Neural progenitor cell (in vitro differentiated cells): ENCODE measurements around the gene RIOK2. TPM values are rescaled to one million over a fixed set of nuclear protein-coding genes. Genes with fewer than 3 reads are reported as not detected.
A peak's percentile ranks its signal among the peaks of the same experiment; 100 is the strongest.

Source experiments
- DNase-seq: peaks from one replicate; pipeline ENCODE4 v3.0.0-alpha.2; 2016; ENCODE audit warnings: low spot score
- H2AFZ ChIP-seq: fragments of 200-600 bp; sonication (generic); replicated peaks from 2 replicates; pipeline ENCODE4 v1.6.1; 2016; ENCODE audit warnings: antibody characterized with exemption
- H3F3A ChIP-seq: fragments of 200-600 bp; sonication (generic); 2 replicates; pipeline ENCODE4 v1.6.1; 2016; ENCODE audit warnings: antibody characterized with exemption, low read depth
- H3K27ac ChIP-seq: fragments of 200-600 bp; sonication (generic); 2 replicates; pipeline ENCODE4 v1.5.1; 2016; ENCODE audit warnings: mild to moderate bottlenecking
- H3K27me3 ChIP-seq: fragments of 200-600 bp; sonication (generic); 2 replicates; pipeline ENCODE4 v1.6.1; 2016; ENCODE audit warnings: mild to moderate bottlenecking, moderate library complexity
- H3K36me3 ChIP-seq: fragments of 200-600 bp; sonication (generic); 2 replicates; pipeline ENCODE4 v1.5.1; 2016
- H3K4me1 ChIP-seq: fragments of 200-600 bp; sonication (generic); 2 replicates; pipeline ENCODE4 v1.6.1; 2016; ENCODE audit warnings: mixed run types
- H3K4me2 ChIP-seq: fragments of 200-600 bp; sonication (generic); 2 replicates; pipeline ENCODE4 v1.6.1; 2016
- H3K4me3 ChIP-seq: fragments of 200-600 bp; sonication (generic); 2 replicates; pipeline ENCODE4 v1.5.1; 2016
- H3K79me2 ChIP-seq: fragments of 200-600 bp; sonication (generic); 2 replicates; pipeline ENCODE4 v1.6.1; 2016; ENCODE audit warnings: low read depth
- H3K9ac ChIP-seq: fragments of 200-600 bp; sonication (generic); 2 replicates; pipeline ENCODE4 v1.6.1; 2016
- H3K9me3 ChIP-seq: fragments of 200-600 bp; sonication (generic); 2 replicates; pipeline ENCODE4 v1.5.1; 2016; ENCODE audit warnings: low read depth
- H4K20me1 ChIP-seq: fragments of 200-600 bp; sonication (generic); 2 replicates; pipeline ENCODE4 v1.6.1; 2016; ENCODE audit warnings: low read depth
- H3K27ac Mint-ChIP-seq: 3 replicates; pipeline ENCODE4 v1.8.0; 2021; ENCODE audit warnings: mixed read lengths
- H3K27me3 Mint-ChIP-seq: 2 replicates; pipeline ENCODE4 v1.8.0; 2022; ENCODE audit warnings: low read depth, mild to moderate bottlenecking, inconsistent platforms, moderate library complexity, mixed read lengths; ENCODE audit not compliant: insufficient read depth
- H3K36me3 Mint-ChIP-seq: 3 replicates; pipeline ENCODE4 v1.8.0; 2021; ENCODE audit warnings: mixed read lengths
- H3K4me1 Mint-ChIP-seq: 3 replicates; pipeline ENCODE4 v1.8.0; 2021; ENCODE audit warnings: mixed read lengths
- H3K4me3 Mint-ChIP-seq: 3 replicates; pipeline ENCODE4 v1.8.0; 2021; ENCODE audit warnings: mild to moderate bottlenecking, moderate library complexity, mixed read lengths
- H3K9me3 Mint-ChIP-seq: 3 replicates; pipeline ENCODE4 v1.8.0; 2020; ENCODE audit warnings: mixed read lengths
- CTCF ChIP-seq: fragments of 200-600 bp; sonication (generic); IDR thresholded peaks from 2 replicates; pipeline ENCODE4 v1.5.1; 2017; ENCODE audit warnings: antibody characterized with exemption, mild to moderate bottlenecking
- EZH2 ChIP-seq: fragments of 200-600 bp; sonication (generic); IDR thresholded peaks from 2 replicates; pipeline ENCODE4 v1.6.1; 2017; ENCODE audit warnings: antibody characterized with exemption, mild to moderate bottlenecking, moderate library complexity
- EZH2phosphoT487 ChIP-seq: fragments of 200-600 bp; sonication (generic); IDR thresholded peaks from 2 replicates; pipeline ENCODE4 v1.6.1; 2017; ENCODE audit warnings: antibody characterized with exemption
- total RNA-seq: library from RNA; depleted of rRNA; stranded (reverse); fragments of >200 nt; gene quantifications from 2 replicates; pipeline ENCODE4 v1.2.3, GENCODE V29; 2015; ENCODE audit warnings: low replicate concordance

Gene RIOK2
- total RNA-seq, 1 donor from 2014 or later = 33.1 TPM

- H2AFZ ChIP-seq = no peak overlapping the region
- Mint-ChIP-seq H3K4me1 (peaks cover 4% of the 10 kb centered on the region), H3K4me3 (no peak overlapping the region), H3K27ac (no peak overlapping the region), H3K27me3 (no peaks in the 10 kb centered on the region), H3K9me3 (peaks cover 13% of the 10 kb centered on the region), H3K36me3 (peaks cover 48% of the 10 kb centered on the region)
- TF ChIP-seq EZH2phosphoT487 (no peak), EZH2 (no peak), CTCF (no peak)
- H3K4me1 ChIP-seq = peaks cover 25% of the 10 kb centered on the region
- no peak overlapping the region for H3K27ac ChIP-seq
- no peak overlapping the region for H3K9ac ChIP-seq
- H3K4me3 ChIP-seq = no peak overlapping the region
- peaks cover 12% of the 10 kb centered on the region for H4K20me1 ChIP-seq
- peaks cover 23% of the 10 kb centered on the region for H3K36me3 ChIP-seq
- H3F3A ChIP-seq = peaks cover 11% of the 10 kb centered on the region
- DNase-seq = no peak
- H3K9me3 ChIP-seq = no peaks in the 10 kb centered on the region
- H3K79me2 ChIP-seq = peaks cover 53% of the 10 kb centered on the region
- no peak overlapping the region for H3K4me2 ChIP-seq
- no peaks in the 10 kb centered on the region for H3K27me3 ChIP-seq
Measured at GRCh38 chr5:97125125-97125683, 57.8 kb downstream of the RIOK2 start.

GRCh38 chr5:97124335-97124734 is 58.7 kb downstream of the RIOK2 start:
- Histone ChIP-seq H3K9ac (no peak overlapping the region), H4K20me1 (peaks cover 10% of the 10 kb centered on the region), H3K27me3 (no peaks in the 10 kb centered on the region), H3F3A (peaks cover 11% of the 10 kb centered on the region), H3K4me2 (no peak overlapping the region), H2AFZ (no peak overlapping the region), H3K9me3 (no peaks in the 10 kb centered on the region), H3K4me3 (no peak overlapping the region), H3K36me3 (peaks cover 24% of the 10 kb centered on the region), H3K27ac (no peak overlapping the region), H3K79me2 (peaks cover 49% of the 10 kb centered on the region), H3K4me1 (peaks cover 21% of the 10 kb centered on the region)
- H3K9me3 Mint-ChIP-seq = peaks cover 12% of the 10 kb centered on the region
- H3K36me3 Mint-ChIP-seq = peaks cover 45% of the 10 kb centered on the region
- H3K27me3 Mint-ChIP-seq = no peaks in the 10 kb centered on the region
- no peak for DNase-seq
- TF ChIP-seq EZH2 (no peak), CTCF (no peak), EZH2phosphoT487 (no peak)
- peaks cover 4% of the 10 kb centered on the region for H3K4me1 Mint-ChIP-seq
- H3K4me3 Mint-ChIP-seq = no peak overlapping the region
- H3K27ac Mint-ChIP-seq = no peak overlapping the region

- Histone ChIP-seq H2AFZ (no peak overlapping the region), H3K9ac (no peak overlapping the region), H3K4me1 (peaks cover 28% of the 10 kb centered on the region), H3K36me3 (peaks cover 33% of the 10 kb centered on the region), H3K27ac (peak overlapping the region; percentile 15), H3F3A (peaks cover 11% of the 10 kb centered on the region), H3K4me2 (peak overlapping the region; percentile 1), H4K20me1 (peaks cover 32% of the 10 kb centered on the region), H3K4me3 (no peak overlapping the region), H3K9me3 (no peaks in the 10 kb centered on the region), H3K79me2 (peaks cover 49% of the 10 kb centered on the region), H3K27me3 (no peaks in the 10 kb centered on the region)
- Mint-ChIP-seq H3K27me3 (no peaks in the 10 kb centered on the region), H3K27ac (no peak overlapping the region), H3K4me1 (peaks cover 22% of the 10 kb centered on the region), H3K4me3 (no peak overlapping the region), H3K36me3 (peaks cover 21% of the 10 kb centered on the region), H3K9me3 (peaks cover 9% of the 10 kb centered on the region)
- TF ChIP-seq CTCF (no peak), EZH2 (no peak), EZH2phosphoT487 (no peak)
- no peak for DNase-seq
Measured at GRCh38 chr5:97121848-97122247, 61.2 kb downstream of the RIOK2 start.
